Astrocyte (in vitro differentiated cells and primary cell): Measurements from ENCODE around the gene SAA4. TPM values are rescaled to one million over a fixed set of nuclear protein-coding genes. Genes with fewer than 3 reads are reported as not detected.

Experiments used
- DNase-seq: peaks from one replicate; pipeline ENCODE4 v3.0.0-alpha.2; 2010; ENCODE audit warnings: low read depth
- FAIRE-seq: peaks from 2 replicates; lab custom pipeline; 2011; peaks lifted over from hg19 to GRCh38; lab: Jason Lieb, UNC
- H2AFZ ChIP-seq: 2 replicates; pipeline ENCODE4 v1.6.0; 2012; ENCODE audit warnings: low read depth, low read length, inconsistent platforms
- H3K27ac ChIP-seq: 2 replicates; pipeline ENCODE4 v1.5.1; 2011; ENCODE audit warnings: low read depth, low read length, inconsistent platforms
- H3K27me3 ChIP-seq: 2 replicates; pipeline ENCODE4 v1.6.0; 2011; ENCODE audit warnings: low read length, inconsistent platforms; ENCODE audit not compliant: insufficient read depth
- H3K36me3 ChIP-seq: 2 replicates; pipeline ENCODE4 v1.5.1; 2011; ENCODE audit warnings: low read length, inconsistent platforms; ENCODE audit not compliant: insufficient read depth
- H3K4me1 ChIP-seq: 2 replicates; pipeline ENCODE4 v1.5.1; 2011; ENCODE audit warnings: low read length, inconsistent platforms; ENCODE audit not compliant: insufficient read depth
- H3K4me2 ChIP-seq: 2 replicates; pipeline ENCODE4 v1.6.0; 2012; ENCODE audit warnings: low read length, inconsistent platforms
- H3K4me3 ChIP-seq: 2 replicates; pipeline ENCODE4 v1.5.1; 2011; ENCODE audit warnings: low read depth, mild to moderate bottlenecking, low read length, inconsistent platforms; ENCODE audit not compliant: insufficient read depth
- H3K79me2 ChIP-seq: 2 replicates; pipeline ENCODE4 v1.6.0; 2012; ENCODE audit warnings: mild to moderate bottlenecking, low read length, inconsistent platforms; ENCODE audit not compliant: insufficient read depth
- H3K9ac ChIP-seq: 2 replicates; pipeline ENCODE4 v1.6.0; 2012; ENCODE audit warnings: mild to moderate bottlenecking, low read length, inconsistent platforms
- H3K9me3 ChIP-seq: 2 replicates; pipeline ENCODE4 v1.5.1; 2012; ENCODE audit warnings: low read depth, mild to moderate bottlenecking, low read length, inconsistent platforms; ENCODE audit not compliant: insufficient read depth
- H4K20me1 ChIP-seq: 2 replicates; pipeline ENCODE4 v1.6.0; 2012; ENCODE audit warnings: low read length, inconsistent platforms; ENCODE audit not compliant: insufficient read depth
- H3K27ac Mint-ChIP-seq: one replicate; pipeline ENCODE4 v1.8.0; 2021; ENCODE audit warnings: mild to moderate bottlenecking, mixed read lengths; ENCODE audit not compliant: unreplicated experiment
- H3K27me3 Mint-ChIP-seq: one replicate; pipeline ENCODE4 v1.8.0; 2021; ENCODE audit warnings: low read depth, mixed read lengths; ENCODE audit not compliant: unreplicated experiment
- H3K36me3 Mint-ChIP-seq: one replicate; pipeline ENCODE4 v1.8.0; 2021; ENCODE audit warnings: low read depth, mixed read lengths; ENCODE audit not compliant: unreplicated experiment
- H3K4me1 Mint-ChIP-seq: one replicate; pipeline ENCODE4 v1.8.0; 2021; ENCODE audit warnings: low read depth, mixed read lengths; ENCODE audit not compliant: unreplicated experiment
- H3K4me3 Mint-ChIP-seq: one replicate; pipeline ENCODE4 v1.8.0; 2021; ENCODE audit warnings: mild to moderate bottlenecking, moderate library complexity, mixed read lengths; ENCODE audit not compliant: unreplicated experiment
- H3K9me3 Mint-ChIP-seq: one replicate; pipeline ENCODE4 v1.8.0; 2021; ENCODE audit warnings: mild to moderate bottlenecking, mixed read lengths; ENCODE audit not compliant: unreplicated experiment
- CTCF ChIP-seq: IDR thresholded peaks from 2 replicates; pipeline ENCODE4 v1.5.1; 2011; ENCODE audit warnings: low read depth, mild to moderate bottlenecking, inconsistent platforms, low read length, moderate library complexity; ENCODE audit not compliant: insufficient read depth
- EZH2 ChIP-seq: IDR thresholded peaks from 2 replicates; pipeline ENCODE4 v1.6.1; 2012; ENCODE audit warnings: mild to moderate bottlenecking, low read length, inconsistent platforms; ENCODE audit not compliant: insufficient read depth
- total RNA-seq: library from RNA; stranded (reverse); gene quantifications from 2 replicates; pipeline ENCODE4 v1.2.1, GENCODE V29; 2021

SAA4 gene
- total RNA-seq, 1 donor from 2014 or later, result not detected

- DNase-seq, result no peak
- no peak overlapping the region for H3K27ac ChIP-seq
- H3K79me2 ChIP-seq, result no peaks in the 10 kb centered on the region
- no peak overlapping the region for H3K9ac ChIP-seq
- Mint-ChIP-seq H3K27ac (no peak overlapping the region), H3K27me3 (peaks cover 2% of the 10 kb centered on the region), H3K9me3 (no peaks in the 10 kb centered on the region), H3K36me3 (no peaks in the 10 kb centered on the region), H3K4me3 (no peak overlapping the region), H3K4me1 (no peaks in the 10 kb centered on the region)
- FAIRE-seq, result no peak
- no peaks in the 10 kb centered on the region for H3K27me3 ChIP-seq
- no peak overlapping the region for H3K4me2 ChIP-seq
- H3K4me1 ChIP-seq, result no peaks in the 10 kb centered on the region
- H3K4me3 ChIP-seq, result no peak overlapping the region
- TF ChIP-seq CTCF (no peak), EZH2 (no peak)
- no peaks in the 10 kb centered on the region for H3K36me3 ChIP-seq
- no peak overlapping the region for H2AFZ ChIP-seq
- H4K20me1 ChIP-seq, result no peaks in the 10 kb centered on the region
- no peaks in the 10 kb centered on the region for H3K9me3 ChIP-seq
Observed at GRCh38 chr11:18261721-18262120, 25.1 kb upstream of the SAA4 start.

DNA sequence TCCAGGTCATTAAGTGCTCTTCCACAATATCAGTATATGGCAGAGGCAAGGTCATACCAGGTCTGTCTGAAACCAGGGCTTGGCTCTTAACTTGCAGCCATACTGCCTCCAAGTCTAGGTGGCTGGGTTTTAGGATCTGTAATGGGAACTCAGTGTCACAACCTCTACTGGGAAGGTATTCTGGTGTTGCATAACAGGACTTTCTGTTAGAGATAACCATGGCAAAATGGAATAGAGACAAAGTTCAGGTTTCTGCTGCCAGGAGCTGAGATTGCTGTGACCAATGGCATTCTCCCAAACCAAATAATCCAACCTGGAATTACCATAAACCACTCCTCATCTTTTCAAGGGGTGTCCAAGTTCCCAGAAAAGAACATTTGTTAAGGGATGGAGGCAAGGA lies 22.7 kb upstream of the SAA4 start:
- H3K4me1 ChIP-seq, result no peaks in the 10 kb centered on the region
- Mint-ChIP-seq H3K9me3 (no peaks in the 10 kb centered on the region), H3K27me3 (peaks cover 3% of the 10 kb centered on the region), H3K4me3 (no peak overlapping the region), H3K27ac (no peak overlapping the region), H3K4me1 (no peaks in the 10 kb centered on the region), H3K36me3 (no peaks in the 10 kb centered on the region)
- no peaks in the 10 kb centered on the region for H3K79me2 ChIP-seq
- no peaks in the 10 kb centered on the region for H4K20me1 ChIP-seq
- no peak overlapping the region for H3K27ac ChIP-seq
- no peak overlapping the region for H2AFZ ChIP-seq
- H3K36me3 ChIP-seq, result no peaks in the 10 kb centered on the region
- H3K9me3 ChIP-seq, result no peaks in the 10 kb centered on the region
- H3K9ac ChIP-seq, result no peak overlapping the region
- no peak overlapping the region for H3K4me2 ChIP-seq
- no peak for FAIRE-seq
- H3K4me3 ChIP-seq, result no peak overlapping the region
- no peaks in the 10 kb centered on the region for H3K27me3 ChIP-seq
- TF ChIP-seq CTCF (no peak), EZH2 (no peak)
- DNase-seq, result no peak

DNA sequence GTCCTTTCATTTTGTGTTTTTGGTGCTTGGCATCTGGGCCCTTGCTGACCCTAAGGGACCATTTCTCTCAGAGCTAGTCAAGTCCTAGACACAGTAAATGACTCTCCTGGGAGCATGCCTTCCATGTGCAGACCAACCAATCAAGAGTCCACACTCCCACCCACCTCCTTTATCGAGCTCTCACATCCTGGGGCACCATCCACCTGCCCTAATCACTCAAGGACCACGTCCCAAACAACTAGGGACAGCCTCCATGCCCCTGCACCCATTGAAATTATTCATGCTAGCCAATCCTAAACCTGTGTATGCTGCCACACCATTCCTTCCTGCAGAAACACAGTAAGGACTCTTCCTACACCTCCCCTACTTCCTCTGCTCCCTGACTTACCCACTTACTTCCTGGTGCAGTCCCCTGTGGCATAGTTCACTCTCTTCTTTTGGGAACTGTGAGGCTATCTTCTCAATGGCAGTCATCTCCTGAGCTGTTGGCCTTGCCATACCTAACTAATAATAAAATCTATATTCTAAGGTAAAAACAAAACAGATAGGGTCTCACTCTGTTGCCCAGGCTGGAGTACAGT lies 18.3 kb upstream of the SAA4 start:
- no peak overlapping the region for H3K27ac ChIP-seq
- Mint-ChIP-seq H3K9me3 (no peaks in the 10 kb centered on the region), H3K27ac (no peak overlapping the region), H3K4me3 (no peak overlapping the region), H3K27me3 (peaks cover 9% of the 10 kb centered on the region), H3K4me1 (no peaks in the 10 kb centered on the region), H3K36me3 (no peaks in the 10 kb centered on the region)
- FAIRE-seq, result no peak
- no peaks in the 10 kb centered on the region for H4K20me1 ChIP-seq
- DNase-seq, result no peak
- H3K4me1 ChIP-seq, result no peaks in the 10 kb centered on the region
- no peaks in the 10 kb centered on the region for H3K9me3 ChIP-seq
- no peaks in the 10 kb centered on the region for H3K79me2 ChIP-seq
- no peak overlapping the region for H3K4me3 ChIP-seq
- H3K36me3 ChIP-seq, result no peaks in the 10 kb centered on the region
- no peaks in the 10 kb centered on the region for H3K27me3 ChIP-seq
- no peak for TF ChIP-seq CTCF
- TF ChIP-seq EZH2, result no peak
- no peak overlapping the region for H3K9ac ChIP-seq
- H3K4me2 ChIP-seq, result no peak overlapping the region
- H2AFZ ChIP-seq, result no peak overlapping the region
